SK-N-SH (cell line): ENCODE data around the gene SLC25A51. TPM values are rescaled to one million over a fixed set of nuclear protein-coding genes. Genes with fewer than 3 reads are reported as not detected.

Source experiments
- CTCF ChIA-PET: fragments of 300-600, 350-600 bp; formaldehyde crosslinking; extraction: SDS; loops from one replicate; lab custom pipeline; 2021; lab: Yijun Ruan, JAX
- POLR2A ChIA-PET: fragments of 350-600 bp; sonication (Branson Sonifier 250); formaldehyde crosslinking; extraction: SDS; loops from one replicate; lab custom pipeline; 2020; ENCODE audit warnings: antibody characterized with exemption, inconsistent platforms; lab: Yijun Ruan, JAX
- DNase-seq: peaks from one replicate; pipeline ENCODE4 v3.0.0; 2012
- H2AFZ ChIP-seq: fragments of 200-600 bp; sonication (generic); 2 replicates; pipeline ENCODE4 v1.8.1; 2016; ENCODE audit warnings: antibody characterized with exemption, mild to moderate bottlenecking, low read depth
- H3F3A ChIP-seq: fragments of 200-600 bp; sonication (generic); replicated peaks from 2 replicates; pipeline ENCODE3; 2016; ENCODE audit warnings: antibody characterized with exemption, mild to moderate bottlenecking; ENCODE audit not compliant: insufficient read depth
- H3K27ac ChIP-seq, 2 experiments: fragments of 200-500 bp in 1 of 2; fragments of 200-600 bp in 1 of 2; sonication (Bioruptor generic) in 1 of 2; sonication (generic), shearing (Covaris generic) in 1 of 2; 2 replicates each; pipeline versions ENCODE4 v1.5.1 to v1.6.1; 2014 to 2016; ENCODE audit warnings: low read depth in 2 of 2, inconsistent platforms in 1 of 2, low read length in 1 of 2, mild to moderate bottlenecking in 1 of 2, mixed read lengths in 1 of 2
- H3K27me3 ChIP-seq: fragments of 200-600 bp; sonication (generic), shearing (Covaris generic); 2 replicates; pipeline ENCODE4 v1.6.1; 2016; ENCODE audit warnings: mixed run types; ENCODE audit not compliant: insufficient read depth
- H3K36me3 ChIP-seq, 2 experiments: fragments of 200-500 bp in 1 of 2; fragments of 200-600 bp in 1 of 2; sonication (Bioruptor generic) in 1 of 2; sonication (generic) in 1 of 2; replicated peaks in 1 of 2; 2 replicates each; pipeline versions ENCODE3 to v1.5.1; 2014 to 2016; ENCODE audit warnings: low read length in 1 of 2, mild to moderate bottlenecking in 1 of 2; ENCODE audit not compliant: insufficient read depth in 2 of 2, control insufficient read depth in 1 of 2
- H3K4me1 ChIP-seq, 2 experiments: fragments of 200-500 bp in 1 of 2; fragments of 200-600 bp in 1 of 2; sonication (Bioruptor generic) in 1 of 2; sonication (generic), shearing (Covaris generic) in 1 of 2; 2 replicates each; pipeline versions ENCODE4 v1.5.1 to v1.6.1; 2014 to 2016; ENCODE audit warnings: low read depth in 1 of 2, low read length in 1 of 2, mixed run types in 1 of 2; ENCODE audit not compliant: insufficient read depth in 2 of 2, control insufficient read depth in 1 of 2
- H3K4me2 ChIP-seq: fragments of 200-600 bp; sonication (generic), shearing (Covaris generic); 2 replicates; pipeline ENCODE4 v1.6.1; 2017; ENCODE audit warnings: mixed run types
- H3K4me3 ChIP-seq, 2 experiments: fragments of 200-500 bp in 1 of 2; fragments of 200-600 bp in 1 of 2; sonication (Bioruptor generic) in 1 of 2; sonication (generic), shearing (Covaris generic) in 1 of 2; 2 replicates each; pipeline versions ENCODE4 v1.5.1 to v1.8.1; 2014 to 2016; ENCODE audit warnings: low read depth in 2 of 2, inconsistent platforms in 1 of 2, low read length in 1 of 2, mild to moderate bottlenecking in 1 of 2, mixed read lengths in 1 of 2, moderate library complexity in 1 of 2
- H3K79me2 ChIP-seq: fragments of 200-600 bp; sonication (generic); 2 replicates; pipeline ENCODE4 v1.8.1; 2017; ENCODE audit warnings: mild to moderate bottlenecking; ENCODE audit not compliant: insufficient read depth
- H3K9ac ChIP-seq: fragments of 200-600 bp; sonication (generic); 2 replicates; pipeline ENCODE4 v1.6.1; 2017; ENCODE audit warnings: mixed run types
- H3K9me2 ChIP-seq: fragments of 200-600 bp; sonication (generic); 2 replicates; pipeline ENCODE4 v1.6.1; 2017; ENCODE audit warnings: mixed run types
- H3K9me3 ChIP-seq: fragments of 200-600 bp; sonication (generic); 2 replicates; pipeline ENCODE4 v1.6.1; 2017; ENCODE audit warnings: mixed run types, mild to moderate bottlenecking, moderate library complexity
- H4K20me1 ChIP-seq: fragments of 200-600 bp; sonication (generic); 2 replicates; pipeline ENCODE4 v1.6.1; 2017; ENCODE audit warnings: mild to moderate bottlenecking, mixed run types; ENCODE audit not compliant: insufficient read depth
- CHD2 ChIP-seq: fragments of 150-350 bp; IDR thresholded peaks from 2 replicates; pipeline ENCODE4 v1.6.1; 2018; ENCODE audit warnings: low read length; ENCODE audit not compliant: partially characterized antibody
- NRF1 ChIP-seq: IDR thresholded peaks from 2 replicates; pipeline ENCODE4 v1.6.1; 2012; ENCODE audit warnings: low read depth, mild to moderate bottlenecking, low read length
- RAD21 ChIP-seq: IDR thresholded peaks from 2 replicates; pipeline ENCODE4 v1.6.1; 2012; ENCODE audit warnings: mild to moderate bottlenecking, low read length
- TAF1 ChIP-seq: IDR thresholded peaks from 2 replicates; pipeline ENCODE4 v1.6.1; 2012; ENCODE audit warnings: low read depth, mild to moderate bottlenecking, low read length, moderate library complexity, borderline replicate concordance
- YY1 ChIP-seq: IDR thresholded peaks from 2 replicates; pipeline ENCODE4 v1.4.0; 2012; ENCODE audit warnings: low read depth, mild to moderate bottlenecking
- WGBS: methylation state at CpG from one replicate; pipeline ENCODE4 v1.1.6; 2017; ENCODE audit warnings: low lambda C conversion rate; 5-methylcytosine and 5-hydroxymethylcytosine counted together
- polyA plus RNA-seq, 3 experiments: library from polyadenylated mRNA; depleted of rRNA; stranded (reverse); fragments of >200 nt; gene quantifications; 2 replicates each; pipeline ENCODE4 v1.2.3, GENCODE V29; 2012
- TF ChIP-seq, protein P1 (sequence below): fragments of 200-600 bp; sonication (generic); IDR thresholded peaks from 2 replicates; pipeline ENCODE4 v1.6.1; 2017; ENCODE audit warnings: antibody characterized with exemption, mild to moderate bottlenecking, moderate library complexity
- TF ChIP-seq, protein P2 (sequence below): IDR thresholded peaks from 2 replicates; pipeline ENCODE4 v1.6.1; 2012; ENCODE audit warnings: mild to moderate bottlenecking, low read depth, low read length, moderate library complexity

The SLC25A51 gene
- polyA plus RNA-seq, 1 of the 3 experiments (the other 2 are of a cell fraction), result 13.3 TPM

DNA sequence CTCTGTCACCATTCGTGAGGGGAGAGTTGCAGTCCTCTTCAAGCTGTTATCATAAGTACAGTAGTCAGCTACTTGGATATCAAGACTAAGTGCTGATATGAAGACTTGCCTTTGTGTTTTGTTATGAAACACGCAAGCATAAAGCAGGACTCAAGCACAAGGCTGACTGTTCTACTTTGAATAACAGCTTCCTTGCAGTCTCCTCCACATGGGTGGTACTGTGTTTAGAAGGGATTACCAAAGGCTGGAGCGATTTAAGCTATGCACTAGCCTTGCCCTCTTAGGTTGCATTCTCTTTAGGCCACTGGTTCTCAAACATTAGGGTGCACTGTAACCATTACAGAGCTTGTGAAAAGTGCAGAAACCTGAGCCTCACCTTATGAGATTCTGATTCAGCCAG, 41.4 kb downstream of the SLC25A51 start:
- H3K9ac ChIP-seq, result no peak overlapping the region
- no peaks in the 10 kb centered on the region for H3K4me1 ChIP-seq
- H4K20me1 ChIP-seq, result no peaks in the 10 kb centered on the region
- H3K4me2 ChIP-seq, result no peak overlapping the region
- H3K79me2 ChIP-seq, result no peaks in the 10 kb centered on the region
- no peak overlapping the region for H2AFZ ChIP-seq
- H3K9me2 ChIP-seq, result no peaks in the 10 kb centered on the region
- no peak overlapping the region for H3K4me3 ChIP-seq
- DNase-seq, result no peak
- peaks cover 53 to 74% of the 10 kb centered on the region in 2 experiments for H3K36me3 ChIP-seq
- no peaks in the 10 kb centered on the region for H3K27me3 ChIP-seq
- POLR2A ChIA-PET, result no interaction called here
- no peak for TF ChIP-seq NRF1
- TF ChIP-seq CHD2, result no peak
- no peak for TF ChIP-seq YY1
- no peak for TF ChIP-seq TAF1
- CTCF ChIA-PET, result no interaction called here
- 88% methylated on average over 3 of the region's 3 CpGs for WGBS
- no peaks in the 10 kb centered on the region for H3K9me3 ChIP-seq
- no peak overlapping the region for H3K27ac ChIP-seq
- peaks cover 4% of the 10 kb centered on the region for H3F3A ChIP-seq

DNA sequence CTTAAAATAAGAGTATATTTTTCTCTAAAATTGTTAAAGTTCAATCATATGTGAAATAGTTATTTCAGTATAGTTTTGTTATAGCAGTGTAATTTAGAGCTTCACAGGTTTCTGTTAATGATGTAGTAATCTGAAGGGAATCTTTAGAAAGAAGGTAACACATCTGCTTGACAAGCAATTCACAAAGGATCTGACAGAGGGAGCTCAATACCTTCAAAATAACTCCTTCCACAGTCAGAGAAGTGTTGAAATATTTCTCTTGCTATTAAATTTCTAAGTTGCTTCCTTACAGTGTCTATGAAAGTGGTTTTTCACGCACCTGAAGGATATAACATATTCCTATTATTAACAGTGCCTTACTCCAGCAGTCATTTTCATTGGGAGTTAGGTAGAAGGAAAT, 44.9 kb downstream of the SLC25A51 start:
- DNase-seq, result no peak
- Histone ChIP-seq H3K4me1 (no peaks in the 10 kb centered on the region; a peak in 1 of 4 replicates), H3K4me2 (no peak overlapping the region), H3F3A (no peaks in the 10 kb centered on the region), H3K27me3 (no peaks in the 10 kb centered on the region), H3K9me2 (no peaks in the 10 kb centered on the region), H3K4me3 (no peak overlapping the region), H3K9me3 (no peaks in the 10 kb centered on the region), H2AFZ (no peak overlapping the region), H3K27ac (no peak overlapping the region), H3K9ac (no peak overlapping the region), H3K79me2 (no peaks in the 10 kb centered on the region), H3K36me3 (peaks cover 50 to 66% of the 10 kb centered on the region in 2 experiments), H4K20me1 (no peaks in the 10 kb centered on the region)
- 97% methylated on average over 1 of the region's 1 CpG for WGBS
- ChIA-PET CTCF (interaction anchor here (1.0 to 1.4 kb wide), 3 partner anchors 9 to 378 kb away, joined by 3 read pairs; no protein-coding TSS in a partner anchor), POLR2A (interaction anchor here (0.6 kb wide), 1 partner anchor 566 kb away, joined by 3 read pairs; no protein-coding TSS in a partner anchor)
- TF ChIP-seq, protein P1, sequence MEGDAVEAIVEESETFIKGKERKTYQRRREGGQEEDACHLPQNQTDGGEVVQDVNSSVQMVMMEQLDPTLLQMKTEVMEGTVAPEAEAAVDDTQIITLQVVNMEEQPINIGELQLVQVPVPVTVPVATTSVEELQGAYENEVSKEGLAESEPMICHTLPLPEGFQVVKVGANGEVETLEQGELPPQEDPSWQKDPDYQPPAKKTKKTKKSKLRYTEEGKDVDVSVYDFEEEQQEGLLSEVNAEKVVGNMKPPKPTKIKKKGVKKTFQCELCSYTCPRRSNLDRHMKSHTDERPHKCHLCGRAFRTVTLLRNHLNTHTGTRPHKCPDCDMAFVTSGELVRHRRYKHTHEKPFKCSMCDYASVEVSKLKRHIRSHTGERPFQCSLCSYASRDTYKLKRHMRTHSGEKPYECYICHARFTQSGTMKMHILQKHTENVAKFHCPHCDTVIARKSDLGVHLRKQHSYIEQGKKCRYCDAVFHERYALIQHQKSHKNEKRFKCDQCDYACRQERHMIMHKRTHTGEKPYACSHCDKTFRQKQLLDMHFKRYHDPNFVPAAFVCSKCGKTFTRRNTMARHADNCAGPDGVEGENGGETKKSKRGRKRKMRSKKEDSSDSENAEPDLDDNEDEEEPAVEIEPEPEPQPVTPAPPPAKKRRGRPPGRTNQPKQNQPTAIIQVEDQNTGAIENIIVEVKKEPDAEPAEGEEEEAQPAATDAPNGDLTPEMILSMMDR, result peak; percentile 30; the same call in 1 of the 2 replicates
- TF ChIP-seq RAD21, result peak; percentile 9; the same call in 1 of the 2 replicates
- TF ChIP-seq, protein P2, sequence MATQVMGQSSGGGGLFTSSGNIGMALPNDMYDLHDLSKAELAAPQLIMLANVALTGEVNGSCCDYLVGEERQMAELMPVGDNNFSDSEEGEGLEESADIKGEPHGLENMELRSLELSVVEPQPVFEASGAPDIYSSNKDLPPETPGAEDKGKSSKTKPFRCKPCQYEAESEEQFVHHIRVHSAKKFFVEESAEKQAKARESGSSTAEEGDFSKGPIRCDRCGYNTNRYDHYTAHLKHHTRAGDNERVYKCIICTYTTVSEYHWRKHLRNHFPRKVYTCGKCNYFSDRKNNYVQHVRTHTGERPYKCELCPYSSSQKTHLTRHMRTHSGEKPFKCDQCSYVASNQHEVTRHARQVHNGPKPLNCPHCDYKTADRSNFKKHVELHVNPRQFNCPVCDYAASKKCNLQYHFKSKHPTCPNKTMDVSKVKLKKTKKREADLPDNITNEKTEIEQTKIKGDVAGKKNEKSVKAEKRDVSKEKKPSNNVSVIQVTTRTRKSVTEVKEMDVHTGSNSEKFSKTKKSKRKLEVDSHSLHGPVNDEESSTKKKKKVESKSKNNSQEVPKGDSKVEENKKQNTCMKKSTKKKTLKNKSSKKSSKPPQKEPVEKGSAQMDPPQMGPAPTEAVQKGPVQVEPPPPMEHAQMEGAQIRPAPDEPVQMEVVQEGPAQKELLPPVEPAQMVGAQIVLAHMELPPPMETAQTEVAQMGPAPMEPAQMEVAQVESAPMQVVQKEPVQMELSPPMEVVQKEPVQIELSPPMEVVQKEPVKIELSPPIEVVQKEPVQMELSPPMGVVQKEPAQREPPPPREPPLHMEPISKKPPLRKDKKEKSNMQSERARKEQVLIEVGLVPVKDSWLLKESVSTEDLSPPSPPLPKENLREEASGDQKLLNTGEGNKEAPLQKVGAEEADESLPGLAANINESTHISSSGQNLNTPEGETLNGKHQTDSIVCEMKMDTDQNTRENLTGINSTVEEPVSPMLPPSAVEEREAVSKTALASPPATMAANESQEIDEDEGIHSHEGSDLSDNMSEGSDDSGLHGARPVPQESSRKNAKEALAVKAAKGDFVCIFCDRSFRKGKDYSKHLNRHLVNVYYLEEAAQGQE, result no peak
